KMS-11 (cell line): ENCODE results near the gene AIRE.

Experiments used
- H2AFZ ChIP-seq: fragments of 200-600 bp; sonication (generic); 2 replicates; pipeline ENCODE4 v1.6.1; 2016; ENCODE audit warnings: antibody characterized with exemption, mixed run types, low read depth
- H3K27ac ChIP-seq: fragments of 200-600 bp; sonication (generic); 2 replicates; pipeline ENCODE4 v1.6.1; 2016; ENCODE audit warnings: mild to moderate bottlenecking, mixed run types
- H3K27me3 ChIP-seq: fragments of 200-600 bp; sonication (generic); 2 replicates; pipeline ENCODE4 v1.6.1; 2017; ENCODE audit warnings: mild to moderate bottlenecking, low read depth, mixed run types, moderate library complexity; ENCODE audit not compliant: insufficient read depth
- H3K36me3 ChIP-seq: fragments of 200-600 bp; sonication (generic); 2 replicates; pipeline ENCODE4 v1.6.1; 2017; ENCODE audit warnings: mild to moderate bottlenecking, mixed run types; ENCODE audit not compliant: insufficient read depth
- H3K4me1 ChIP-seq: fragments of 200-600 bp; sonication (generic); 2 replicates; pipeline ENCODE4 v1.6.1; 2016; ENCODE audit warnings: mild to moderate bottlenecking, low read depth, mixed run types; ENCODE audit not compliant: poor library complexity, severe bottlenecking
- H3K4me2 ChIP-seq: fragments of 200-600 bp; sonication (generic); 2 replicates; pipeline ENCODE4 v1.7.0; 2016; ENCODE audit warnings: mild to moderate bottlenecking, mixed run types
- H3K4me3 ChIP-seq: fragments of 200-600 bp; sonication (generic); IDR thresholded peaks from 2 replicates; pipeline ENCODE4 v1.6.1; 2017; ENCODE audit warnings: low read depth, low read length, mixed read lengths; ENCODE audit not compliant: insufficient read depth
- H3K79me2 ChIP-seq: fragments of 200-600 bp; sonication (generic); 2 replicates; pipeline ENCODE4 v1.6.1; 2016; ENCODE audit warnings: low read depth, mixed run types; ENCODE audit not compliant: insufficient read depth
- H3K9ac ChIP-seq: fragments of 200-600 bp; sonication (generic); 2 replicates; pipeline ENCODE4 v1.6.1; 2016; ENCODE audit warnings: mild to moderate bottlenecking, mixed run types
- H4K20me1 ChIP-seq: fragments of 200-600 bp; sonication (generic); 2 replicates; pipeline ENCODE4 v1.6.1; 2016; ENCODE audit warnings: mild to moderate bottlenecking, mixed run types; ENCODE audit not compliant: insufficient read depth
- TF ChIP-seq, protein P1 (sequence below): fragments of 200-600 bp; sonication (generic); conservative IDR thresholded peaks from 2 replicates; pipeline ENCODE4 v1.6.1; 2017; ENCODE audit warnings: low read depth, mild to moderate bottlenecking, antibody characterized with exemption, low read length, moderate library complexity, mixed read lengths

The AIRE gene

DNA sequence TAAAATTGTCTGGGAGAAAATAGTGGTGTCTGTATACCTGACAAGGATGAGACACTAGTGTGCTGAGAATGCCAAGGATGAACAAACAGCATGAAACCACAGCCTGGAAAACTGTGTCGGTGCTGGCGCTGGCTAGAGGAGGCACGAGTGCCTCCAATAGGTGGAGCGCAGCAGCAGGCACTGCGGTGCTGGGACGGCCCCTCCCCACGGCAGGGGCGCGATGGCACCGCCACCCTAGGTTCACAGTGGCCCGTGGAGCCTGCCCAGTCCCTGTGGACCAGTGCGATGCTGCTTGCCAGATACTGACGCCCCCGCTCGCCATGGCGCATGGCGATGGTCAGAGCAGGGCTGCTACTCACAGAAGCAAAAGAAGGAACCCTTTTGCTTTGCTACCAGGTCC lies 46.7 kb downstream of the AIRE start:
- Histone ChIP-seq H3K27ac (no peak overlapping the region), H3K27me3 (no peaks in the 10 kb centered on the region), H2AFZ (no peak overlapping the region), H3K4me1 (no peaks in the 10 kb centered on the region), H3K4me2 (no peak overlapping the region), H3K4me3 (no peak overlapping the region), H3K9ac (no peak overlapping the region), H3K79me2 (no peaks in the 10 kb centered on the region), H4K20me1 (no peaks in the 10 kb centered on the region), H3K36me3 (no peaks in the 10 kb centered on the region)
- TF ChIP-seq, protein P1, sequence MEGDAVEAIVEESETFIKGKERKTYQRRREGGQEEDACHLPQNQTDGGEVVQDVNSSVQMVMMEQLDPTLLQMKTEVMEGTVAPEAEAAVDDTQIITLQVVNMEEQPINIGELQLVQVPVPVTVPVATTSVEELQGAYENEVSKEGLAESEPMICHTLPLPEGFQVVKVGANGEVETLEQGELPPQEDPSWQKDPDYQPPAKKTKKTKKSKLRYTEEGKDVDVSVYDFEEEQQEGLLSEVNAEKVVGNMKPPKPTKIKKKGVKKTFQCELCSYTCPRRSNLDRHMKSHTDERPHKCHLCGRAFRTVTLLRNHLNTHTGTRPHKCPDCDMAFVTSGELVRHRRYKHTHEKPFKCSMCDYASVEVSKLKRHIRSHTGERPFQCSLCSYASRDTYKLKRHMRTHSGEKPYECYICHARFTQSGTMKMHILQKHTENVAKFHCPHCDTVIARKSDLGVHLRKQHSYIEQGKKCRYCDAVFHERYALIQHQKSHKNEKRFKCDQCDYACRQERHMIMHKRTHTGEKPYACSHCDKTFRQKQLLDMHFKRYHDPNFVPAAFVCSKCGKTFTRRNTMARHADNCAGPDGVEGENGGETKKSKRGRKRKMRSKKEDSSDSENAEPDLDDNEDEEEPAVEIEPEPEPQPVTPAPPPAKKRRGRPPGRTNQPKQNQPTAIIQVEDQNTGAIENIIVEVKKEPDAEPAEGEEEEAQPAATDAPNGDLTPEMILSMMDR = no peak

DNA sequence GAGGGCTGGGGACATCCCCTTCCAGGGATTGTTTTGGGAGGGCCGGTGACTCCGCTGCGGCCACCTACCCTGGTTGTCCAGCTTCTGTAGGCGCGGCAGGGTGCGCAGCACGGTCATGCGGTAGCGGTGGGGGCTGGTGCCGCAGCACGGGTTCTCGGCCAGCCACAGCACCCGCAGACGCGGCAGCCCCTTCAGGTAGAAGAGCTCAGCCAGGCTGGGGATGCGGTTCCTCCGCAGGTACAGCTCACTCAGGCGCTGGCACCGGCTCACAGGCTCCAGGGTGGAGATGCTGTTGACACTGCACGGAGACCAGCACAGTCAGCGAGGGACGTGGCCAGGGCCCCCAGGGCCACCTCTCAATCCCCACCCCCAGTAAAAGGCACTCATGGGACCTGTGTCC lies 47.3 kb downstream of the AIRE start:
- H3K27ac ChIP-seq = no peak overlapping the region
- H3K4me3 ChIP-seq = no peak overlapping the region
- TF ChIP-seq, protein P1 = no peak
- H4K20me1 ChIP-seq = no peaks in the 10 kb centered on the region
- H3K36me3 ChIP-seq = no peaks in the 10 kb centered on the region
- H3K27me3 ChIP-seq = no peaks in the 10 kb centered on the region
- H3K4me2 ChIP-seq = no peak overlapping the region
- H3K9ac ChIP-seq = no peak overlapping the region
- H3K79me2 ChIP-seq = no peaks in the 10 kb centered on the region
- no peak overlapping the region for H2AFZ ChIP-seq
- H3K4me1 ChIP-seq = peaks cover 3% of the 10 kb centered on the region

- TF ChIP-seq, protein P1 = no peak
- Histone ChIP-seq H2AFZ (no peak overlapping the region), H3K36me3 (no peaks in the 10 kb centered on the region), H3K4me1 (peaks cover 7% of the 10 kb centered on the region), H3K4me3 (no peak overlapping the region), H3K27me3 (no peaks in the 10 kb centered on the region), H3K27ac (no peak overlapping the region), H3K9ac (no peak overlapping the region), H3K4me2 (no peak overlapping the region), H4K20me1 (no peaks in the 10 kb centered on the region), H3K79me2 (no peaks in the 10 kb centered on the region)
Measured at GRCh38 chr21:44333509-44334328, 48.0 kb downstream of the AIRE start.

DNA sequence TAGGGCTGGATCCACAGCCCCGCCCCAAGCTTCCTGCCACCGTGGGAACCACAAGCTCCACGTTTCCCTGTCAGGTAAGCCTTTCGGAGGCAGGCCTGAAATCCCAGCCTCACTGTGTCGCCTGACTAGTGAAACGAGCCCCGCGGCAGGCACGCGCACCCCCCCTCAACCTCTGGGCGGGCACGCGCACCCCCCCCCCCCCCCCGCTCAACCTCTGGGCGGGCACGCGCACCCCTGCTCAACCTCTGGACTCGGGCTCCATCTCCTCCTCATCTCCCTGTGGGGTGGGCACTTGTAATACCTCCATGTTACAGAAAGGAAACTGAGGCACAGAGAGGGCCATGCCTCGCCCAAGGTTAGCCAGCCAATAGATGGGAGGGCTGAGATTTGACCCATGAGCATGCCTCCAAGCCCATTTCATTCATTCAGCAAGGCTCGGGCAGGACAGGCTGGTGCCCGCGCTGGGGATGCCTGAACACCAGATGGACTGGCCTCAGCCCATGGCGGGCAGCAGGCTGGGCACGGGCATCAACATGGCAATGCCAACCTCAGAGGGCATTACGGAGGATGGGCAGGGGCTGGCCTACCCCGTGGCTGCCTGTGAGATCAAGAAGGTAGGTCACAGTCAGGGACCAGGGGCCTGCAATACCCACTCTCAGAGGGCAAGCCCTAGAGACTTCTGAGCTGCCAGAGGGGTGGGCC lies 48.8 kb downstream of the AIRE start:
- Histone ChIP-seq H3K79me2 (no peaks in the 10 kb centered on the region), H3K27me3 (no peaks in the 10 kb centered on the region), H3K36me3 (no peaks in the 10 kb centered on the region), H4K20me1 (no peaks in the 10 kb centered on the region), H3K4me2 (no peak overlapping the region), H3K9ac (no peak overlapping the region), H3K4me1 (peaks cover 7% of the 10 kb centered on the region), H3K4me3 (no peak overlapping the region), H3K27ac (no peak overlapping the region), H2AFZ (no peak overlapping the region)
- TF ChIP-seq, protein P1 = no peak
